ENCODE results near the gene IFT80.

DNA sequence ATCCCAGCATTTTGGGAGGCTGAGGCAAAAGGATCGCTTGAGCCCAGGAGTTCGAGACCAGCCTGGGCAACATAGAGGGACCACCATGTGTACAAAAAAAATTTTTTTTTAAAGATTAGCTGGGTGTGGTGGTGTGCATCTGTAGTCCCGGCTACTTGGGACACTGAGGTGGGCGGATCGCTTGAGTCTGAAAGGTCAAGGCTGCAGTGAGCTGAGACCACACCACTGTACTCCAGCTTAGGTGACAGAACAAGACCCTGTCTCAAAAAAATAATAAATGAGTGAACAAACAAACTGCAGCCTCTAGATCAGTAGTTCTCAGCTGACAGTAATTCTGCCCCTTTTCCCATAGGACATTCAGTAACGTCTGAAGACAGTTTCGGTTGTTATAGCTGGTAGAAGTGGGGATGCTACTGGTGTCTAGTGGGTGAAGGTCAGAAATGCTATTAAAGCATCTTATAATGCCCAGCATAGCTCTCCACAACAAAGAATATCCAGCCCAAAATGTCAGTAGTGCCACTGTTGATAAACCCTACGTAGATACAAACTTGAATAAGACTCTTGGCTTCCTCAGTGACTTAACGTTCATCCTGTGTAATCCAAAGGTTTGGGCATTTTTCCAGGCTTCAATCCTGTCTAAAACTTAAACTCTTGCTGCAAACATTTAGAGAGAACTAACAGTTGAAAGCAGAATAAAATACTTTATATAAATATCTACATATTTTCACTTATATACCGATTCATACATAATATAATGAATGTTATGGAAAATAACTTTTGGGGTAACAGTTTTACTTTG is 11.0 kb upstream of the IFT80 start:
- TF ChIP-seq, protein P1, sequence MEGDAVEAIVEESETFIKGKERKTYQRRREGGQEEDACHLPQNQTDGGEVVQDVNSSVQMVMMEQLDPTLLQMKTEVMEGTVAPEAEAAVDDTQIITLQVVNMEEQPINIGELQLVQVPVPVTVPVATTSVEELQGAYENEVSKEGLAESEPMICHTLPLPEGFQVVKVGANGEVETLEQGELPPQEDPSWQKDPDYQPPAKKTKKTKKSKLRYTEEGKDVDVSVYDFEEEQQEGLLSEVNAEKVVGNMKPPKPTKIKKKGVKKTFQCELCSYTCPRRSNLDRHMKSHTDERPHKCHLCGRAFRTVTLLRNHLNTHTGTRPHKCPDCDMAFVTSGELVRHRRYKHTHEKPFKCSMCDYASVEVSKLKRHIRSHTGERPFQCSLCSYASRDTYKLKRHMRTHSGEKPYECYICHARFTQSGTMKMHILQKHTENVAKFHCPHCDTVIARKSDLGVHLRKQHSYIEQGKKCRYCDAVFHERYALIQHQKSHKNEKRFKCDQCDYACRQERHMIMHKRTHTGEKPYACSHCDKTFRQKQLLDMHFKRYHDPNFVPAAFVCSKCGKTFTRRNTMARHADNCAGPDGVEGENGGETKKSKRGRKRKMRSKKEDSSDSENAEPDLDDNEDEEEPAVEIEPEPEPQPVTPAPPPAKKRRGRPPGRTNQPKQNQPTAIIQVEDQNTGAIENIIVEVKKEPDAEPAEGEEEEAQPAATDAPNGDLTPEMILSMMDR (IDR thresholded peaks at IDR 0.05; ENCODE audit: low read length): no peak
- TF ChIP-seq EZH2 (IDR thresholded peaks at IDR 0.05; ENCODE audit: borderline replicate concordance, low read length): no peak

All from OCI-LY1 (cell line).